ENCODE data around the gene SH3GLB2. TPM values are rescaled to one million over a fixed set of nuclear protein-coding genes. Genes with fewer than 3 reads are reported as not detected.
"Not testable (repeated sequence)": the region's sequence is repeated elsewhere in the genome, so short reads cannot be mapped to it uniquely, and the experiment has no call there.

Gene SH3GLB2
- total and polyA plus RNA-seq, 2 experiments from 2014 or later = 182 to 203 TPM

- Histone ChIP-seq H3K9me3 (ENCODE audit: low read depth) (no peaks in the 10 kb centered on the region), H3K27me3 (no peaks in the 10 kb centered on the region), H3K4me3 (no peak overlapping the region), H3K27ac (peak overlapping the region; percentile 86), H3K36me3 (peaks cover 28% of the 10 kb centered on the region), H3K4me1 (ENCODE audit: low read depth) (peaks cover 15% of the 10 kb centered on the region)
- peak; percentile 96 for TF ChIP-seq CTCF (IDR thresholded peaks at IDR 0.05; ENCODE audit: low read depth, low read length)
- DNase-seq (ENCODE audit: low read depth in 1 of 2, low spot score in 1 of 2) = peak; percentile 82 to 90
These were observed 21.6 kb downstream of the SH3GLB2 start for GRCh38 chr9:129006328-129007034.

- H3K36me3 ChIP-seq = peaks cover 30% of the 10 kb centered on the region
- no peak for DNase-seq (ENCODE audit: low read depth in 1 of 2, low spot score in 1 of 2)
- H3K9me3 ChIP-seq (ENCODE audit: low read depth) = no peaks in the 10 kb centered on the region
- TF ChIP-seq CTCF (IDR thresholded peaks at IDR 0.05; ENCODE audit: low read depth, low read length) = no peak
- H3K27me3 ChIP-seq = no peaks in the 10 kb centered on the region
- H3K4me3 ChIP-seq = no peak overlapping the region
- H3K4me1 ChIP-seq (ENCODE audit: low read depth) = peaks cover 15% of the 10 kb centered on the region
- H3K27ac ChIP-seq = peak overlapping the region; percentile 86
These were observed 22.7 kb downstream of the SH3GLB2 start for GRCh38 chr9:129005336-129005997.

GRCh38 chr9:129004173-129004572, 24.0 kb downstream of the SH3GLB2 start:
- H3K9me3 ChIP-seq (ENCODE audit: low read depth); DNase-seq (ENCODE audit: low read depth in 1 of 2, low spot score in 1 of 2); H3K27ac ChIP-seq; H3K4me3 ChIP-seq; H3K27me3 ChIP-seq: not testable (repeated sequence)
- Histone ChIP-seq H3K36me3 (peaks cover 38% of the 10 kb centered on the region), H3K4me1 (ENCODE audit: low read depth) (peaks cover 15% of the 10 kb centered on the region)

- TF ChIP-seq CTCF (IDR thresholded peaks at IDR 0.05; ENCODE audit: low read depth, low read length) = no peak
- Histone ChIP-seq H3K4me3 (no peak overlapping the region), H3K4me1 (ENCODE audit: low read depth) (peaks cover 15% of the 10 kb centered on the region), H3K27me3 (no peaks in the 10 kb centered on the region), H3K36me3 (peaks cover 41% of the 10 kb centered on the region), H3K9me3 (ENCODE audit: low read depth) (no peaks in the 10 kb centered on the region), H3K27ac (no peak overlapping the region)
- no peak for DNase-seq (ENCODE audit: low read depth in 1 of 2, low spot score in 1 of 2)
These were observed 25.1 kb downstream of the SH3GLB2 start for GRCh38 chr9:129002992-129003391.

- H3K4me3 ChIP-seq = no peak overlapping the region
- peaks cover 4% of the 10 kb centered on the region for H3K4me1 ChIP-seq (ENCODE audit: low read depth)
- TF ChIP-seq CTCF (IDR thresholded peaks at IDR 0.05; ENCODE audit: low read depth, low read length) = no peak
- no peak overlapping the region for H3K27ac ChIP-seq
- peaks cover 48% of the 10 kb centered on the region for H3K36me3 ChIP-seq
- H3K27me3 ChIP-seq = no peaks in the 10 kb centered on the region
- H3K9me3 ChIP-seq (ENCODE audit: low read depth) = no peaks in the 10 kb centered on the region
- DNase-seq (ENCODE audit: low read depth in 1 of 2, low spot score in 1 of 2) = no peak
These were observed 26.4 kb downstream of the SH3GLB2 start for GRCh38 chr9:129001504-129002325.

Data from cardiac muscle cell (in vitro differentiated cells and primary cell).